GM18507 (cell line): ENCODE measurements around the gene PPP2R5E.

ENCODE experiments used
- DNase-seq: peaks from one replicate; pipeline ENCODE4 v3.0.0; 2011; ENCODE audit warnings: low read depth; ENCODE audit not compliant: insufficient read length; ENCODE audit errors: extremely low spot score
- FAIRE-seq: peaks from 2 replicates; lab custom pipeline; 2011; peaks lifted over from hg19 to GRCh38; lab: Jason Lieb, UNC

Gene PPP2R5E

DNA sequence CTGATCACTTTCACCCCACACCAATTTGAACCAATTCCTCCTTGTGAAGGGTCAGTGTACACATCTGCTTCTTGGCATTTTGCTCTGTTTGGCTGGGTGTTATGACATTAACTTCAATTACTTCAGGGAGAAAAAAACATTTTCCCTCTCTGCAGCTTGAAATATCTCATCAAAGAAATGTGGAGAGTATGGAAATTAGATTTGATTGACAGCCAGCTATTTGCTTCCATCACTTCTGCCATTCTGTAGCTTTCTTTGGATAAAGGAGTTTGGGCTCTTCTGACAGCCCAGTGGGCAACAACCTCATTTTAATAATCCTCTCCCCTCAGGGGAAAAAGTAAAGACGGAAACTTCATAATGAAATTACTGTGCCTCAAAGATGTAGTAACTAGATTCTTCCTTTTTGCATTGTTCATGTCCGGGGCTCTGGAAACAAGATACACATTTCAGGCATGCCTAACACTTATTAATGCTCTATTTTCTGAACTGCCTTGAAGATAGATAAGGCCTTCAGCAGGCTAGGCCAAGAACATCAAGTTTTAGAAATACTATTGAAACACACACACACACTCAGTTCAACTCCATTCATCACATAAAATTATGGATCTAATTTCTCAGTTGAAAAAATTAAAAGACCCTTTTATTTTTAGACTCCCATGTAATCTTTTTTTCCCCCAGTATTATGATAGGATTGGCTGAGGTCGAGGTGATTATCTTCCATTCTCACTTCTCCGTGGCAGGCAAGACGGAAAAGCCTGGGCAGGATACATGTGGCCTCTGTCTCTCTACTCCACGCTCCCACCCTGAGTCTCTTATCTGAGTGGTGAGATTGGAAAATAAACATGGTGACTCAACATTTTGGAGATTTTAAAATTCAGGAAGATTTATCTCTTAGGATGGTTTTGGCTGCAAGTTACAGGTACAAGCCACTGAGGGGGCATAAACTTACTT is 214.1 kb downstream of the PPP2R5E start:
- FAIRE-seq (no peak), DNase-seq (no peak)

DNA sequence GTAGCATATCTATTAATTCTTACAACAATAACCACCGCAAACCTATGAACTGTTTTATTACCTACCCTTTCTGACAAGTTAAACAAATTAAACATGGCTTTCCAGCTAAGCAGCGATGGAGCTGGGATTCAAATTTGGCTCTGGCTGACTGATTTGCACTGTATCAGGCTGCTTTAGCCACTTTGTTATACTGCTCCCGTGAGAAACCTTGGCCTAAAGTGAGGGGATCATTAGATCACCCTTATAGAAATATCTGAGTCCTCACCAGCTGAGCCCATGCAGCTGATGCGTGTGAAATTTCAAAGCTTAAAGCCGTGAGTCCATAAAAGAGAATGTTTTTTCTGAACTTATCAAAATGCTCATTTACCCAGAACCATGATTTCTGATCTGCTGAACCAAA is 216.3 kb downstream of the PPP2R5E start:
- no peak for FAIRE-seq
- DNase-seq = no peak

GRCh38 chr14:63322897-63323573 is 220.1 kb downstream of the PPP2R5E start:
- FAIRE-seq (no peak), DNase-seq (no peak)

- no peak for DNase-seq
- no peak for FAIRE-seq
Observed at GRCh38 chr14:63322472-63322871, 220.7 kb downstream of the PPP2R5E start.
